Activated T-cell treated with anti-CD3 and anti-CD28 coated beads, Interleukin-2, amount 50 U/mL, for 72 hours (primary cell): ENCODE measurements around the gene AP1G1. TPM values are rescaled to one million over a fixed set of nuclear protein-coding genes. Genes with fewer than 3 reads are reported as not detected.
"Not testable (repeated sequence)": the region's sequence is repeated elsewhere in the genome, so short reads cannot be mapped to it uniquely, and the experiment has no call there.

Experiments
- ATAC-seq, 2 donors: fragments of 150-1000 bp; cut with Tn5 transposase; replicated peaks in 1 of 2; 2 replicates each; pipeline ENCODE4 v1.10.0; 2021; ENCODE audit warnings: moderate library complexity in 2 of 2, mild to moderate bottlenecking in 1 of 2
- DNase-seq, 2 donors: peaks; one replicate each; pipeline ENCODE4 v3.0.0; 2021 to 2022; ENCODE audit warnings: mixed read lengths in 1 of 2
- H3K27ac Mint-ChIP-seq: one replicate; pipeline ENCODE4 v1.8.0; 2022; ENCODE audit warnings: mild to moderate bottlenecking, moderate library complexity, mixed read lengths
- H3K27me3 Mint-ChIP-seq: one replicate; pipeline ENCODE4 v1.8.0; 2022; ENCODE audit warnings: low read depth, mixed read lengths
- H3K36me3 Mint-ChIP-seq, 2 donors: one replicate each; pipeline ENCODE4 v1.8.0; 2022; ENCODE audit warnings: mixed read lengths in 2 of 2, mild to moderate bottlenecking in 1 of 2; ENCODE audit not compliant: insufficient read depth in 2 of 2
- H3K4me1 Mint-ChIP-seq: one replicate; pipeline ENCODE4 v1.8.0; 2022; ENCODE audit warnings: low read depth, mixed read lengths
- H3K4me3 Mint-ChIP-seq, 2 donors: one replicate each; pipeline ENCODE4 v1.8.0; 2022; ENCODE audit warnings: mild to moderate bottlenecking in 2 of 2, mixed read lengths in 2 of 2, moderate library complexity in 2 of 2
- H3K9me3 Mint-ChIP-seq, 2 donors: one replicate each; pipeline ENCODE4 v1.8.0; 2022; ENCODE audit warnings: mixed read lengths in 2 of 2
- total RNA-seq, 2 donors: library from RNA; stranded (reverse); gene quantifications; one replicate each; pipeline ENCODE4 v1.2.3, GENCODE V29; 2022

The AP1G1 gene
- total RNA-seq, 2 donors from 2014 or later = 83.2 to 87.0 TPM

DNA sequence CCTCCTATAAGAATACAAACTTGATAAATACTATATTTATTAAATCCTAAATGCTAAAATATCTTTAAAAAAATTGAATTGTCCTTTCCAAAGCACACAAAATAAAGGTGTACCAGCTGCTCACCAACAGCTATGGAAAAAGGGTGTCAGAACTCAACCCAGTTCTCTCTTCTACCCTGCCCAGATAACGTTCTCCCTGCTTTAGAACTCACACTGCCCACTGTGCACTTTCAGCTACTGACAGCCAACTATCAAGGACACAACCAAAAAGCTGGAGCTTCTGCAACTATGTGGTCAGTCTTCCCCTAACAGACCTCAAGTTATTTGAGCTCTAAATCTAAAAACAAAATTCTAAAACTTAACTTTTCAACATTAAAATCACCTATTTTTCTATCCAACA lies 13.7 kb downstream of the AP1G1 start:
- Mint-ChIP-seq H3K27ac (peak overlapping the region; percentile 83), H3K4me1 (peaks cover 72% of the 10 kb centered on the region), H3K9me3 (no peaks in the 10 kb centered on the region), H3K27me3 (no peaks in the 10 kb centered on the region), H3K36me3 (peaks cover 0 to 6% of the 10 kb centered on the region in 2 donors), H3K4me3 (peak overlapping the region in 1 of 2 donors; percentile 24)
- ATAC-seq (peak in 1 of 2 donors; percentile 39), DNase-seq (no peak)

GRCh38 chr16:71794018-71794417 lies 14.6 kb downstream of the AP1G1 start:
- Mint-ChIP-seq H3K4me1 (peaks cover 81% of the 10 kb centered on the region), H3K27me3 (no peaks in the 10 kb centered on the region), H3K27ac (no peak overlapping the region), H3K4me3 (peak overlapping the region in 1 of 2 donors; percentile 34), H3K9me3 (no peaks in the 10 kb centered on the region), H3K36me3 (peaks cover under 1 to 6% of the 10 kb centered on the region in 2 donors)
- DNase-seq (no peak), ATAC-seq (peak; percentile 51 to 58)

- peaks cover 2 to 13% of the 10 kb centered on the region in 2 donors for H3K36me3 Mint-ChIP-seq
- ATAC-seq (no peak), DNase-seq (no peak)
- H3K4me1 Mint-ChIP-seq = peaks cover 78% of the 10 kb centered on the region
- H3K4me3 Mint-ChIP-seq = no peak overlapping the region
- H3K27ac Mint-ChIP-seq = no peak overlapping the region
- no peaks in the 10 kb centered on the region for H3K27me3 Mint-ChIP-seq
- no peaks in the 10 kb centered on the region for H3K9me3 Mint-ChIP-seq
Observed at GRCh38 chr16:71792176-71792575, 16.5 kb downstream of the AP1G1 start.

DNA sequence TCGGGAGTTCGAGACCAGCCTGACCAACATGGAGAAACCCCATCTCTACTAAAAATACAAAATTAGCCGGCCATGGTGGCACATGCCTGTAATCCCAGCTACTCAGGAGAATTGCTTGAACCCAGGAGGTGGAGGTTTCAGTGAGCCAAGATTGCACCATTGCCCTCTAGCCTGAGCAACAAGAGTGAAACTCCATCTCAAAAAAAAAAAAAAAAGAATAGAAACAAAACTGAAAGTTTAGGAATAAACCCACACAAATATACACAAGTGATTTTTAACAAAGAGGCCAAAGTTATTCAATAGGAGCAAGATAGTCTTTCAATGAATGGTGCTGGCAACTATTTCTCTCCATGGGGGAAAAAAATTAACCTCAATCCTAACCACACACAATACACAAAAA lies 18.3 kb downstream of the AP1G1 start:
- not testable (repeated sequence) for H3K27me3 Mint-ChIP-seq, DNase-seq, H3K9me3 Mint-ChIP-seq, ATAC-seq
- peaks cover 62% of the 10 kb centered on the region for H3K4me1 Mint-ChIP-seq
- H3K4me3 Mint-ChIP-seq = peak overlapping the region in 1 of 2 donors; percentile 40
- peaks cover 2 to 11% of the 10 kb centered on the region in 2 donors for H3K36me3 Mint-ChIP-seq
- H3K27ac Mint-ChIP-seq = peak overlapping the region; percentile 88

DNA sequence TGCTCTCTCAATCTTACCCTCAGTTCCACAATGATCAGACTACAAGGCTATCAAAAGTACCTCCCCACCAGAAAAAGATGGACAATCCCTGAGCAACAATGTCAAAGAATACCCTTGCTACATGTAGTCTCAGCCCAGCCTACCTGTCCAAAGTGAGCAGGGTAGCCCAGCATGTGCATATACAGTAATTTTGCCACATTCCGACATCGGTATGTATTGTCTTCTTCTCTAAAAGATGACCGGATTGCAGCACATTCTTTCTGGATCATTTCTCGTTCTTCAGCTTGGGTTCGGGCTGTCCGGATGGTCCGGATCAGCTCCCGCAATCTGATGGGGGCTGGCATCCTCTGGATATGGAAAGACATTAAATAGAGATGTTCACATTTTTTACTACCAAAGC lies 19.5 kb downstream of the AP1G1 start:
- ATAC-seq (no peak), DNase-seq (no peak)
- H3K27me3 Mint-ChIP-seq = no peaks in the 10 kb centered on the region
- H3K4me3 Mint-ChIP-seq = no peak overlapping the region
- no peaks in the 10 kb centered on the region for H3K9me3 Mint-ChIP-seq
- H3K27ac Mint-ChIP-seq = no peak overlapping the region
- peaks cover 57% of the 10 kb centered on the region for H3K4me1 Mint-ChIP-seq
- H3K36me3 Mint-ChIP-seq = peaks cover 2 to 15% of the 10 kb centered on the region in 2 donors

- DNase-seq = no peak
- no peak for ATAC-seq
- H3K9me3 Mint-ChIP-seq = no peaks in the 10 kb centered on the region
- H3K27ac Mint-ChIP-seq = no peak overlapping the region
- peaks cover 56% of the 10 kb centered on the region for H3K4me1 Mint-ChIP-seq
- H3K27me3 Mint-ChIP-seq = no peaks in the 10 kb centered on the region
- H3K36me3 Mint-ChIP-seq = peaks cover 2 to 15% of the 10 kb centered on the region in 2 donors
- H3K4me3 Mint-ChIP-seq = no peak overlapping the region
Observed at GRCh38 chr16:71788578-71788977, 20.1 kb downstream of the AP1G1 start.

DNA sequence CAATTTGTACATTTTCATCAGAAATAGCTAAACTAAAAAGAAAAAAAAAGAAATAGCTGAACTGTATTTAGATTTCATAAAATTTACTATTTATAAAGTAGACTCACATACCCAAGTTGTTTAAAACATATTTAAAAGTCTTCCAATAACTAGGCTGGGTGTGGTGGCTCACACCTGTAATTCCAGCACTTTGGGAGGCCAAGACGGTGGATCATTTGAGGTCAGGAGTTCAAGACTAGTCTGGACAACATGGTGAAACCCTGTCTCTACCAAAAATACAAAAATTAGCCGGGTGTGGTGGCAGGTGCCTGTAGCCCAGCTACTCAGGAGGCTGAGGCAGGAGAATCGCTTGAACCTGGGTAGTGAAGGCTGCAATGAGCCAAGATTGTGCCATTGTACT lies 23.5 kb downstream of the AP1G1 start:
- DNase-seq, H3K9me3 Mint-ChIP-seq, H3K27ac Mint-ChIP-seq, H3K4me3 Mint-ChIP-seq, H3K27me3 Mint-ChIP-seq, ATAC-seq: not testable (repeated sequence)
- peaks cover 28% of the 10 kb centered on the region for H3K4me1 Mint-ChIP-seq
- peaks cover 3 to 13% of the 10 kb centered on the region in 2 donors for H3K36me3 Mint-ChIP-seq

GRCh38 chr16:71784093-71784492 lies 24.5 kb downstream of the AP1G1 start:
- H3K4me1 Mint-ChIP-seq = peaks cover 18% of the 10 kb centered on the region
- no peak for ATAC-seq
- no peaks in the 10 kb centered on the region for H3K27me3 Mint-ChIP-seq
- no peak for DNase-seq
- H3K27ac Mint-ChIP-seq = no peak overlapping the region
- H3K9me3 Mint-ChIP-seq = no peaks in the 10 kb centered on the region
- peaks cover 3 to 13% of the 10 kb centered on the region in 2 donors for H3K36me3 Mint-ChIP-seq
- H3K4me3 Mint-ChIP-seq = no peak overlapping the region

- H3K9me3 Mint-ChIP-seq = no peaks in the 10 kb centered on the region
- peaks cover 5 to 8% of the 10 kb centered on the region in 2 donors for H3K36me3 Mint-ChIP-seq
- DNase-seq (no peak), ATAC-seq (no peak)
- H3K27ac Mint-ChIP-seq = peak overlapping the region; percentile 89
- no peak overlapping the region for H3K4me3 Mint-ChIP-seq
- peaks cover 23% of the 10 kb centered on the region for H3K4me1 Mint-ChIP-seq
- no peaks in the 10 kb centered on the region for H3K27me3 Mint-ChIP-seq
Observed at GRCh38 chr16:71781741-71782140, 26.9 kb downstream of the AP1G1 start.

GRCh38 chr16:71780521-71781089 lies 28.0 kb downstream of the AP1G1 start:
- Mint-ChIP-seq H3K36me3 (peaks cover 8 to 10% of the 10 kb centered on the region in 2 donors), H3K9me3 (no peaks in the 10 kb centered on the region), H3K27me3 (no peaks in the 10 kb centered on the region), H3K4me3 (no peak overlapping the region), H3K4me1 (peaks cover 35% of the 10 kb centered on the region), H3K27ac (peak overlapping the region; percentile 89)
- DNase-seq = no peak
- no peak for ATAC-seq

DNA sequence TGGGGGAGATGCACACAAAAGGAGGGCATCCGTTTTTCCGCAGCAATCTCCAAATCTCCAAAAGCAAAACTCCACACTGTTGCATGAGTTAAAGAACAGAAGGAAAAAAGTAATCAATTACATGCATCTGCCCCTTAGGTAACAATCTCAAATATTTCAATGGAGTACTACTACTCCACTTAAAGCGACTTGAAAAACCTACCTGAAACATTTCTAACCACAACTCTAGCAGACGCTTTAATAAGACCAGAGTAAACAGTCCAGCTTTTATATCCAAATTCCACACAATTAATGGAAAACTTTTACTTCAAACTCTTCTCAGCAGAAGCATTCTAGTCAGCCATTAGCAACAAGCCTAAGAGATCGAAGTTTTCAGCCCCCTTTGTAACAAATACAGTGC lies 29.9 kb downstream of the AP1G1 start:
- peaks cover 32% of the 10 kb centered on the region for H3K4me1 Mint-ChIP-seq
- no peak for DNase-seq
- peaks cover 7 to 8% of the 10 kb centered on the region in 2 donors for H3K36me3 Mint-ChIP-seq
- peak overlapping the region; percentile 19 for H3K27ac Mint-ChIP-seq
- H3K27me3 Mint-ChIP-seq = no peaks in the 10 kb centered on the region
- ATAC-seq = no peak
- no peak overlapping the region for H3K4me3 Mint-ChIP-seq
- H3K9me3 Mint-ChIP-seq = no peaks in the 10 kb centered on the region

DNA sequence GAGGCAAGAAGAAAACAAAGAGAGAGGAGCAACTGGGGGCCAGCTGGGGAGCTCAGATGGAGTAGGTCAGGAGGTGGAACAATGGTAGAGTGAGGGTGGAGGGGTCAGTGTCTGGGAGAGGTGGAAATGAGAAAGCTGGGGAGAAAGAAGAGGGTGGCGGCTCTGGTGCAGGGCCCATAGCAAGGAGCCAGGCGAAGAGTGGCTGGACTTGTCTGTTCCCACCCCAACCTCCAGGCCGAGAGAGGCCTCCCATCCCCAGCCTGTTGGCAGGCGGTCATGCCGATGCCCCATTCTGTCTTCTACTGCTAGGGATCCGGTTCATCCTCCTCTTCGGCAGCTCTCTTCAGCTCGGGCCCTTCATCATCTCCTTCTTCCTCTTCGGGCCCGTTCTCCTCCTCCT lies 31.3 kb downstream of the AP1G1 start:
- Mint-ChIP-seq H3K36me3 (peaks cover 6 to 10% of the 10 kb centered on the region in 2 donors), H3K4me1 (peaks cover 32% of the 10 kb centered on the region), H3K27ac (peak overlapping the region; percentile 72), H3K27me3 (no peaks in the 10 kb centered on the region), H3K9me3 (no peaks in the 10 kb centered on the region), H3K4me3 (no peak overlapping the region)
- DNase-seq = no peak
- no peak for ATAC-seq

DNA sequence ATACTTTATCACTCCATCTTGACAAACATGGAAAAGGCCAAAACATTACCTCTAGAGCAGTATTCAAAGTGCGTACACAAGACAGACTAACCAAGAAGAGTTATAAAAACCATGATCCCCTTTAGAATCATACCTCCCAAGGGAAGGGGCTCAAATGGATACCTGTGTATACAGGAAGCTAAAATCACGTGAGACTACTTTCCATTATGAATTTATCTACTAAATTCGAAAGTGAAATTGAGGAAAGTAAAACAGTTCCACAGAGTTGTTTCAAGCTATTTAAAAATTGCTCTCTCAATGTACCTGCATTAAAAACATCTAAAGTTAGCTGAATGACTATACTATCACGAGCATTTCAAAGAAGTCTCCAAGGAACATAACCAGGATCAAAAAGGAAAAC lies 32.7 kb downstream of the AP1G1 start:
- ATAC-seq = peak in 1 of 2 donors; percentile 25
- DNase-seq = no peak
- H3K9me3 Mint-ChIP-seq = no peaks in the 10 kb centered on the region
- H3K27me3 Mint-ChIP-seq = no peaks in the 10 kb centered on the region
- H3K4me1 Mint-ChIP-seq = peaks cover 26% of the 10 kb centered on the region
- peak overlapping the region; percentile 92 for H3K27ac Mint-ChIP-seq
- peak overlapping the region in 1 of 2 donors; percentile 75 for H3K4me3 Mint-ChIP-seq
- peaks cover 6 to 14% of the 10 kb centered on the region in 2 donors for H3K36me3 Mint-ChIP-seq

- H3K36me3 Mint-ChIP-seq = peaks cover 7 to 18% of the 10 kb centered on the region in 2 donors
- H3K4me3 Mint-ChIP-seq = no peak overlapping the region
- DNase-seq (no peak), ATAC-seq (no peak)
- peaks cover 22% of the 10 kb centered on the region for H3K4me1 Mint-ChIP-seq
- H3K9me3 Mint-ChIP-seq = no peaks in the 10 kb centered on the region
- no peak overlapping the region for H3K27ac Mint-ChIP-seq
- no peaks in the 10 kb centered on the region for H3K27me3 Mint-ChIP-seq
Observed at GRCh38 chr16:71771571-71771970, 37.1 kb downstream of the AP1G1 start.
